Panc1 (cell line): Measurements from ENCODE around the gene DCAF8L2. TPM values are rescaled to one million over a fixed set of nuclear protein-coding genes. Genes with fewer than 3 reads are reported as not detected.

Experiments
- ATAC-seq: fragments of 200-7000 bp; cut with Tn5 transposase; 2 replicates; pipeline ENCODE4 v1.9.1; 2020; ENCODE audit warnings: mild to moderate bottlenecking, moderate library complexity
- BruUV-seq: library from RNA; stranded (reverse); fragments of 400-500 nt; replicated peaks from 2 replicates; lab custom pipeline; 2021; lab: Mats Ljungman, UMichigan
- CTCF ChIA-PET: fragments of 300-600 bp; sonication (Branson Sonifier 250); formaldehyde crosslinking; loops from one replicate; lab custom pipeline; 2022; ENCODE audit warnings: antibody characterized with exemption; lab: Charles Lee
- POLR2A ChIA-PET: fragments of 300-600 bp; sonication (Branson Sonifier 250); formaldehyde crosslinking; loops from one replicate; lab custom pipeline; 2022; ENCODE audit warnings: antibody characterized with exemption; lab: Charles Lee
- DNase-seq: peaks from one replicate; pipeline ENCODE4 v3.0.0-alpha.2; 2010; ENCODE audit warnings: low read depth, low spot score
- H3K27ac ChIP-seq: 2 replicates; pipeline ENCODE4 v1.5.1; 2011; ENCODE audit warnings: mild to moderate bottlenecking, low read length, inconsistent platforms
- H3K27me3 ChIP-seq: fragments of 200-500 bp; sonication (Bioruptor generic); 2 replicates; pipeline ENCODE4 v1.6.0; 2014; ENCODE audit warnings: low read length, inconsistent platforms; ENCODE audit not compliant: control insufficient read depth, insufficient read depth
- H3K36me3 ChIP-seq: fragments of 200-500 bp; sonication (Bioruptor generic); 2 replicates; pipeline ENCODE4 v1.5.1; 2014; ENCODE audit warnings: inconsistent platforms, mild to moderate bottlenecking, low read length, moderate library complexity; ENCODE audit not compliant: control insufficient read depth, insufficient read depth
- H3K4me1 ChIP-seq: 2 replicates; pipeline ENCODE4 v1.5.1; 2011; ENCODE audit warnings: inconsistent platforms, mild to moderate bottlenecking, low read length, moderate library complexity; ENCODE audit not compliant: control insufficient read depth, insufficient read depth
- H3K4me3 ChIP-seq, 2 experiments: 2 replicates each; pipeline ENCODE4 v1.5.1; 2011 to 2012; ENCODE audit warnings: low read depth in 2 of 2, low read length in 2 of 2, mild to moderate bottlenecking in 2 of 2, inconsistent platforms in 1 of 2, moderate library complexity in 1 of 2
- H3K9me3 ChIP-seq: fragments of 200-500 bp; sonication (Bioruptor generic); 2 replicates; pipeline ENCODE4 v1.5.1; 2014; ENCODE audit warnings: low read depth, mild to moderate bottlenecking, inconsistent platforms, low read length, moderate library complexity; ENCODE audit not compliant: control insufficient read depth, insufficient read depth
- CTCF ChIP-seq: fragments of 450-650 bp; IDR thresholded peaks from 2 replicates; pipeline ENCODE4 v1.5.1; 2017; ENCODE audit warnings: mild to moderate bottlenecking
- POLR2AphosphoS5 ChIP-seq: IDR thresholded peaks from 2 replicates; pipeline ENCODE4 v1.6.1; 2012; ENCODE audit warnings: mild to moderate bottlenecking, low read depth, low read length, moderate library complexity
- REST ChIP-seq, 2 experiments: IDR thresholded peaks; 2 replicates each; pipeline ENCODE4 v1.6.1; 2011 to 2012; ENCODE audit warnings: low read depth in 2 of 2, control low read depth in 1 of 2, low read length in 1 of 2, mild to moderate bottlenecking in 1 of 2, moderate library complexity in 1 of 2; ENCODE audit not compliant: insufficient read depth in 1 of 2
- SIN3A ChIP-seq: IDR thresholded peaks from 2 replicates; pipeline ENCODE4 v1.6.1; 2012; ENCODE audit warnings: low read depth, mild to moderate bottlenecking, low read length, moderate library complexity, borderline replicate concordance; ENCODE audit not compliant: insufficient read depth
- TCF7L2 ChIP-seq: IDR thresholded peaks from 2 replicates; pipeline ENCODE4 v1.6.1; 2011; ENCODE audit warnings: mild to moderate bottlenecking, low read depth, low read length, inconsistent platforms
- in situ Hi-C: cut with HindIII; loops from 2 replicates; pipeline ENCODE4 v1.10.0; 2016; ENCODE audit warnings: low sequenced_read_pairs, low pct_unique_long_range_greater_than_20kb
- intact Hi-C: fragments of 100-400 bp; cut with micrococcal nuclease; formaldehyde crosslinking; loops from one replicate; pipeline ENCODE4 v1.10.0; 2022; ENCODE audit not compliant: unreplicated experiment
- total RNA-seq: library from RNA; stranded (reverse); gene quantifications from one replicate; pipeline ENCODE4 v1.2.1, GENCODE V29; 2021; ENCODE audit not compliant: unreplicated experiment

The DCAF8L2 gene
- total RNA-seq, 1 experiment from 2014 or later, result not detected

GRCh38 chrX:27591938-27592337, 1.8 kb downstream of the DCAF8L2 start:
- no peaks in the 10 kb centered on the region for H3K27me3 ChIP-seq
- ChIA-PET POLR2A (no interaction called here), CTCF (no interaction called here)
- no peaks in the 10 kb centered on the region for H3K9me3 ChIP-seq
- H3K36me3 ChIP-seq, result no peaks in the 10 kb centered on the region
- intact Hi-C loops, result no loop called here
- in situ Hi-C loops, result no loop called here
- H3K27ac ChIP-seq, result no peak overlapping the region
- ATAC-seq (no peak), DNase-seq (no peak)
- H3K4me1 ChIP-seq, result no peaks in the 10 kb centered on the region
- TF ChIP-seq CTCF (no peak), POLR2AphosphoS5 (no peak), REST (IDR thresholded peaks at IDR 0.05; ENCODE audit: insufficient read depth in 1 of 2, low read depth in 2 of 2, low read length in 1 of 2) (no peak), SIN3A (no peak), TCF7L2 (no peak)
- no peak overlapping the region for H3K4me3 ChIP-seq
- no TSS peak for BruUV-seq

GRCh38 chrX:27597508-27597907, 7.4 kb downstream of the DCAF8L2 start:
- no peaks in the 10 kb centered on the region for H3K36me3 ChIP-seq
- intact Hi-C loops (no loop called here), in situ Hi-C loops (no loop called here)
- no peak overlapping the region for H3K4me3 ChIP-seq
- ChIA-PET CTCF (no interaction called here), POLR2A (no interaction called here)
- BruUV-seq, result no TSS peak
- H3K4me1 ChIP-seq, result no peaks in the 10 kb centered on the region
- DNase-seq (no peak), ATAC-seq (no peak)
- no peak overlapping the region for H3K27ac ChIP-seq
- H3K27me3 ChIP-seq, result no peaks in the 10 kb centered on the region
- TF ChIP-seq POLR2AphosphoS5, result no peak
- TF ChIP-seq SIN3A, result no peak
- TF ChIP-seq TCF7L2, result no peak
- no peak for TF ChIP-seq REST (IDR thresholded peaks at IDR 0.05; ENCODE audit: insufficient read depth in 1 of 2, low read depth in 2 of 2, low read length in 1 of 2)
- no peak for TF ChIP-seq CTCF
- no peaks in the 10 kb centered on the region for H3K9me3 ChIP-seq
